A549 treated with Mapracorat at 1 μM for 4 hours (cell line): ENCODE results near the gene SERPINB10. TPM values are rescaled to one million over a fixed set of nuclear protein-coding genes. Genes with fewer than 3 reads are reported as not detected.

Source experiments
- total RNA-seq: library from RNA; stranded (reverse); fragments of 200-300 nt; extraction: Qiagen RNA extraction; gene quantifications from 5 replicates; pipeline ENCODE4 v1.2.3, GENCODE V29; 2022

SERPINB10 gene
- not detected in 5 replicates for total RNA-seq

DNA sequence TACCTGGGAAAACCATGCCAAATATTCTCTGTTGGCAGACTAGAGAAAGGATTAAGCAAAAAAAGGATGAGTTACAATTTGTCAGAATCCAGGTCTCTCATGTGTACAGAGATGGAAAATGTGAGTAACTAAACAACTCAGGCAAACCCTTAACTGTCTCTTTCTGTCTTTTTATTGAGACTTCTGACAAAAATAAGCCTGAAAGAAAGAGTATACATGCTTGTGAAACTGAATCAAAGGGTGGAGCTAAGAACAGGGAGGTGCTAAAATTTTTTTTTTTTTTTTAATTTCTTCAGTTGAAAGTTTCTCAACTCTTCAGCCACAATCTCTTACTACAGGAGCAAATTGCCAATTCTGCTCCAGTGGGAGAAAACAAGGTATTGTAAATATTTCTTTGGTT is at the start of gene SERPINB10:
Gene SERPINB10 (plus strand): TSS at position 295 of the 400 bp plus-strand sequence. CDS start 7,553 bp downstream, outside the sequence.

GRCh38 chr18:63887424-63887823 is 20.3 kb upstream of the SERPINB10 start, which contains the start of gene SERPINB2:
Gene SERPINB2, plus strand, starts transcription at chr18:63887705. Its CDS starts 3,740 bp downstream, at chr18:63891445.

GRCh38 chr18:63949068-63949737 is 41.4 kb downstream of the SERPINB10 start, which contains the start of gene HMSD:
Gene HMSD, plus strand, starts transcription at chr18:63949301. Its CDS starts 4,155 bp downstream, at chr18:63953456.

DNA sequence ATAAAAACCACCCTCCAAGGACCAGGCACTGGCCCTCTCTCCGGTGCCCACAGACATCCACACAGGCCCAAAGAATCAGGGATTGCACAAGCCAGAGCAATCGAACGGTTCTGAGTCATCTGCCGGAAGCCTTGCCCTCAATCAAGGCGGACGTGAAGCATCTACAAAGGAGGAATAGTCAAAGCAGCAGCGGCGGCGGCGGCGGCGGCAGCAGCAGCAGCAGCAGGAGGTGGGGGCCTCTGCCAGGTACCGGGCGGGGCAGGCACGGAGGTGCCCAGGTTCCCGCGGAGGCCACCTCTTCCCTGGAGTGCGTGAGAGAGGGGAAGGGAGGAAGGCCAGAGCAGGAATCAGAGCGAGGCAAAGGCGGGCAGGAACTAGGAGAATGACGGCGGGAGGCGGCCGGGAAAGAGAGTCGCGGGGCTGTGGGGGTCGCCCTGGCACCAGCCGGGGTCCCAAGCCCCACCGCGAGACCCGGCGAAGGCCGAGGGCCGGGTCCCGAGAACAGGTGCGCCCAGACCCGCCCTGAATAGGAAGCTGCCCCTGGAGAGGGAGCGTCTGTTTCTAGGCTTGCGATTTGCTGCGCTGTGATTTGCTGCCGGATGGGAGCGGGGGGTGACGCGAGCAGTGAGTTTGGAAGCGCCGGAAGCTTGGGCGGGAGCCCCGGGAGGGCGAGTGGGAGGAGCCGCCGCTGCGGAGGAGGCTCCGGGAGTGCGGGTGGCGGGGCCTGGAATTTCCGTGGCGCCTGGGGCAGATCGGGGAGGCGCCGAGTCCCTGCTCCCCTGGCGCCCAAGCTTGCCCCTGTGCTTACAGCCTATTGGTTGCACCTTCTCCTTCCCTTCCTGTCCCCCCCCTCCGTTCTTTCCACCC is 62.4 kb downstream of the SERPINB10 start, which contains the start of gene SERPINB8:
Gene SERPINB8 (plus strand): TSS at position 140 of the 867 bp plus-strand sequence. CDS start 8,228 bp downstream, outside the sequence.

Other genes with a start within 250 kb of the SERPINB10 start
- gene SERPINB3, start 246.1 kb upstream of the SERPINB10 start, total RNA-seq, result 0.16 to 0.27 TPM in 2 of 5 replicates, not detected in the others
- gene SERPINB11, start 205.0 kb upstream of the SERPINB10 start, total RNA-seq, result 0.20 TPM in 1 of 5 replicates, not detected in the others
- 1.7 to 2.5 TPM (median 2.3 TPM) in 5 replicates for gene SERPINB7, start 132.5 kb upstream of the SERPINB10 start, total RNA-seq
- not detected in 5 replicates for gene SERPINB2, start 20.3 kb upstream of the SERPINB10 start, total RNA-seq
- 0.06 to 0.60 TPM (median 0.30 TPM) in 4 of 5 replicates, not detected in the other for gene HMSD, start 41.3 kb downstream of the SERPINB10 start, total RNA-seq
- 8.2 to 13.2 TPM (median 10.5 TPM) in 5 replicates for gene SERPINB8, start 62.1 kb downstream of the SERPINB10 start, total RNA-seq
- not detected in 5 replicates for gene LINC00305, start 241.1 kb downstream of the SERPINB10 start, total RNA-seq